ENCODE results near the gene KNDC1.

Gene KNDC1

DNA sequence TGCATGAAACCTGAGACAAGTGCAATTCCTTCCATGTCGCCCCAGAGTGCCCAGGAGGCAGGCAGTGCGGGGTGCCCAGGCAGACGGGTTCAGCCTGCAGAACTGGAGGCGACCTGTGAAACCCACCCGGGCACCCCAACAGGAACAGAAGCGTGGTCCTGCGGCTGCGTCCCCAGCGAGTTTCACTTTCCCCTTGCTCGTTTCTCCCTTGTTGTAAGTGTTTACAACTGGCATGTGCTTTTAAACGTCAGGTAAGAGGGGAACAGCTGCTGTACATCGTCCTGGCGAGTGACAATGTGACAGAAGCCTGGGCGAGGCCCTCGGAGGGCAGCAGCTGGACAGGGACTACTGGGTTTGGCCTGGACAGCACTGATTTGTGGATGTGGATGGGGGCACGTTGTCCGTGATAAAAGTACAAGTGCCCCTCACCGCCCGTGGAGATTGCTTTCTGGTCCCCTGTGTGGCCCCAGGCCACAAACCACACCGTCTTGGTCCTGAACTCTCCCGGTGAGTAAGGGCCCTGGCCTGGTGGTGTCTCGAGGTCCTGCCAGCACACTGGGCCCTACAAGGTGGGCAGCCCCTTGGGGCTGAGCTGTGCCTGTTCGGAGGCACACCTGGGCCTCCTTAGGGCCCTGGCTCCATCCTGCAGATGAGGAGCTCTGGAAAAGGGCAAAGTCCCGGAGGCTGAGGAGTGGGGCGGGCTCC is 81.6 kb downstream of the KNDC1 start:
- no peak for DNase-seq (ENCODE audit: low read depth, low spot score)
- Histone ChIP-seq H3K4me3 (no peak overlapping the region), H3K9me3 (ENCODE audit: low read depth, low read length) (no peaks in the 10 kb centered on the region), H3K9ac (ENCODE audit: insufficient read length) (no peak overlapping the region), H3K36me3 (ENCODE audit: insufficient read depth, low read length) (no peaks in the 10 kb centered on the region), H3K27ac (no peak overlapping the region)
- no peak for TF ChIP-seq POLR2AphosphoS5 (IDR thresholded peaks at IDR 0.05; ENCODE audit: borderline replicate concordance, low read depth, low read length)

DNA sequence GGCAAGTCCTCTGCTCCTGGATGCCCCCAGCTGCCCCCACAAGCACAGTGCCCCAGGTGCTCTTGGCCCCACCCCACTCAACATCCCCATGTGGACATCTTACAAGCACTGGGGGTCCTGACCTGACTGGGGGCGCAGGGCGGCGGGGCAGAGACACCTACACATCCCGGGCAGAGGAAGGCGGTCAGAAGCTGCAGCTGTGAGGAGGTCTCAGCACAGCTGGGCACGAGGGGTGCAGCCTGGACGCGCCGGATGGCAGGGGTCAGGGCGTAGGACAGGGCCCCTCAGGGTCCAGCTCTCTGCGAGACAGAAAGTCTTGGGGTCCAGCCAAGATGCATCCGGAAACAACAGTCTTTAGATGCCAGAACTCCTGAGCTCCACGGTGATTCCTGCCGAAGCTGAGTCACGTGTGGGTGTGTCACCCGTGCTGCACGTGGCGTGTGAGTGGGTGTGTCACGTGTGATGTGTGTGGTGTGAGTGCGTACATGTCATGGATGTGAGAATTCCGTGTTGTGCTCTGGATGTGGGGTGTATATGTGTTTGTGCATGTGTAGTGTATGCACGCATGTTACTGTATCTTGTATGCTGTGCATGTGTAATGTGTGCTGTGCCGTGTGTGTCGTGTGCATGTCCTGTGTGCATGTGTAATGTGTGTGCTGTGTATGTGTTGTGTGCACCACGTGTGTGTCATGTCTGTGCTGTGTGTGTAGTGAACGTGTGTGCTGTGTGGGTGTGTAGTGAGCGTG is 82.8 kb downstream of the KNDC1 start:
- Histone ChIP-seq H3K9ac (ENCODE audit: insufficient read length) (no peak overlapping the region), H3K9me3 (ENCODE audit: low read depth, low read length) (no peaks in the 10 kb centered on the region), H3K27ac (no peak overlapping the region), H3K36me3 (ENCODE audit: insufficient read depth, low read length) (no peaks in the 10 kb centered on the region), H3K4me3 (no peak overlapping the region)
- no peak for DNase-seq (ENCODE audit: low read depth, low spot score)
- TF ChIP-seq EZH2 (IDR thresholded peaks at IDR 0.05) = no peak
- TF ChIP-seq FOXP2 (optimal IDR thresholded peaks at IDR 0.05; ENCODE audit: control extremely low read depth, extremely low read length, insufficient read depth) = no peak
- no peak for TF ChIP-seq POLR2AphosphoS5 (IDR thresholded peaks at IDR 0.05; ENCODE audit: borderline replicate concordance, low read depth, low read length)

DNA sequence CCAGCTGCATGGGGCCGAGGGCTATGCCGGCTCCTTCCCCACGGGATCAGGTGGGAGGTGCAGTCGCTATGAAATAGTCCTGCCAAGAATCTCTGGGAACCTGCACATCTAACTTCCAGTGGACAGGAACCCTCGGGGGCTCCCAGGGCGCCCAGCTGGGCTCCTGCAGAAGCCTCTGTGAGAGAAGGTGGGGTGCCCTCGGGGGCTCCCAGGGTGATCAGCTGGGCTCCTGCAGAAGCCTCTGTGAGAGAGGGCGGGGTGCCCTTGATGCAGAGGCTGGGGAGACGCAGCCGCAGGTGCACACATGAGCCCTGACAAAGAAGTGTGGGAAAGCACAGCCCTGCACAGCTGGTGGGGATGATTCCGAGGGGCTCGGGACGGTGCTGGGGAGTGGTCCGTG is 83.6 kb downstream of the KNDC1 start:
- Histone ChIP-seq H3K9ac (ENCODE audit: insufficient read length) (no peak overlapping the region), H3K4me3 (no peak overlapping the region), H3K27ac (no peak overlapping the region), H3K36me3 (ENCODE audit: insufficient read depth, low read length) (no peaks in the 10 kb centered on the region), H3K9me3 (ENCODE audit: low read depth, low read length) (no peaks in the 10 kb centered on the region)
- no peak for DNase-seq (ENCODE audit: low read depth, low spot score)
- TF ChIP-seq FOXP2 (optimal IDR thresholded peaks at IDR 0.05; ENCODE audit: control extremely low read depth, extremely low read length, insufficient read depth) (no peak), EZH2 (IDR thresholded peaks at IDR 0.05) (no peak), POLR2AphosphoS5 (IDR thresholded peaks at IDR 0.05; ENCODE audit: borderline replicate concordance, low read depth, low read length) (no peak)

GRCh38 chr10:133245439-133246235 is 85.6 kb downstream of the KNDC1 start:
- Histone ChIP-seq H3K4me3 (no peak overlapping the region), H3K9me3 (ENCODE audit: low read depth, low read length) (no peaks in the 10 kb centered on the region), H3K27ac (no peak overlapping the region), H3K9ac (ENCODE audit: insufficient read length) (no peak overlapping the region), H3K36me3 (ENCODE audit: insufficient read depth, low read length) (no peaks in the 10 kb centered on the region)
- DNase-seq (ENCODE audit: low read depth, low spot score) = no peak
- TF ChIP-seq POLR2AphosphoS5 (IDR thresholded peaks at IDR 0.05; ENCODE audit: borderline replicate concordance, low read depth, low read length) = no peak
- TF ChIP-seq FOXP2 (optimal IDR thresholded peaks at IDR 0.05; ENCODE audit: control extremely low read depth, extremely low read length, insufficient read depth) = no peak
- TF ChIP-seq EZH2 (IDR thresholded peaks at IDR 0.05) = no peak

GRCh38 chr10:133246236-133246626 is 86.2 kb downstream of the KNDC1 start:
- Histone ChIP-seq H3K4me3 (no peak overlapping the region), H3K36me3 (ENCODE audit: insufficient read depth, low read length) (no peaks in the 10 kb centered on the region), H3K9me3 (ENCODE audit: low read depth, low read length) (no peaks in the 10 kb centered on the region), H3K27ac (no peak overlapping the region), H3K9ac (ENCODE audit: insufficient read length) (no peak overlapping the region)
- TF ChIP-seq FOXP2 (optimal IDR thresholded peaks at IDR 0.05; ENCODE audit: control extremely low read depth, extremely low read length, insufficient read depth) (no peak), EZH2 (IDR thresholded peaks at IDR 0.05) (no peak), POLR2AphosphoS5 (IDR thresholded peaks at IDR 0.05; ENCODE audit: borderline replicate concordance, low read depth, low read length) (no peak)
- no peak for DNase-seq (ENCODE audit: low read depth, low spot score)

- Histone ChIP-seq H3K27ac (no peak overlapping the region), H3K9ac (ENCODE audit: insufficient read length) (no peak overlapping the region), H3K36me3 (ENCODE audit: insufficient read depth, low read length) (no peaks in the 10 kb centered on the region), H3K9me3 (ENCODE audit: low read depth, low read length) (no peaks in the 10 kb centered on the region), H3K4me3 (no peak overlapping the region)
- TF ChIP-seq FOXP2 (optimal IDR thresholded peaks at IDR 0.05; ENCODE audit: control extremely low read depth, extremely low read length, insufficient read depth) (no peak), EZH2 (IDR thresholded peaks at IDR 0.05) (no peak), POLR2AphosphoS5 (IDR thresholded peaks at IDR 0.05; ENCODE audit: borderline replicate concordance, low read depth, low read length) (no peak)
- DNase-seq (ENCODE audit: low read depth, low spot score) = no peak
Measured at GRCh38 chr10:133247681-133248333, 87.8 kb downstream of the KNDC1 start.

DNA sequence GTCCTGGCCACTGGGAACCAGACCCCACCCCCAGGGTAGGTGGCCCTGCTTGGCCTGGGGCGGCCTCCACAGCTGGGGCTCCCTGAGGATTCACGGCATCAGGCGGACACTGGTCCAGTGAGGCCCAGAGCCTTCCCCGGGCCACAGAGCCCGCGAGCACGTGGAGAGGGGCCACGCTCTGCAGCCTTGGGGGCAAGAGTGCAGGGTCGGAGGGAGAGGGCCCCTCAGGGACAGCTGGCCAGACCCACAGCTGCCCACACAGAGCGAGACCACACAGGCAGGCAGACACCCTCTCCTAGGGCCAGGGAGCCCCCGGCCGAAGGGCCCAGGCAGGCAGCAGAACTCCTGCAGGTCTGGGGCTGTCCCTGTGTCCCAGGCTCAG is 88.3 kb downstream of the KNDC1 start:
- DNase-seq (ENCODE audit: low read depth, low spot score) = no peak
- no peaks in the 10 kb centered on the region for H3K36me3 ChIP-seq (ENCODE audit: insufficient read depth, low read length)
- H3K27ac ChIP-seq = no peak overlapping the region
- no peak overlapping the region for H3K4me3 ChIP-seq
- TF ChIP-seq POLR2AphosphoS5 (IDR thresholded peaks at IDR 0.05; ENCODE audit: borderline replicate concordance, low read depth, low read length) = no peak
- no peak for TF ChIP-seq FOXP2 (optimal IDR thresholded peaks at IDR 0.05; ENCODE audit: control extremely low read depth, extremely low read length, insufficient read depth)
- TF ChIP-seq EZH2 (IDR thresholded peaks at IDR 0.05) = no peak
- H3K9me3 ChIP-seq (ENCODE audit: low read depth, low read length) = no peaks in the 10 kb centered on the region
- H3K9ac ChIP-seq (ENCODE audit: insufficient read length) = no peak overlapping the region

Data from SK-N-MC (cell line).